Right ventricle myocardium superior (tissue), 1 donor: Measurements from ENCODE around the gene TERF2IP. TPM values are rescaled to one million over a fixed set of nuclear protein-coding genes. Genes with fewer than 3 reads are reported as not detected.

Source experiments
- ATAC-seq: fragments of 200-7000 bp; cut with Tn5 transposase; one replicate; pipeline ENCODE4 v1.9.1; 2020; ENCODE audit warnings: mild to moderate bottlenecking; ENCODE audit not compliant: poor library complexity
- DNase-seq: peaks from one replicate; pipeline ENCODE4 v3.0.0-alpha.2; 2020
- intact Hi-C: fragments of 100-400 bp; cut with DNase I; formaldehyde crosslinking; loops from one replicate; pipeline ENCODE4 v1.11.2; 2022
- long read RNA-seq: library from polyadenylated mRNA; unstranded; transcript quantifications from one replicate; pipeline ENCODE4 v2.0.0, GENCODE V29; 2021
- total RNA-seq: library from RNA; stranded (reverse); fragmentation: NEBNext Ultra II Directional; extraction: Animal tissue kit (Norgen Biotek cat#: 25700); gene quantifications from one replicate; pipeline ENCODE4 v1.2.1, GENCODE V29; 2021
- donor health status: DM: no; HTN: yes; CAD: no; lungs with severe emphysema.

TERF2IP gene, protein sequence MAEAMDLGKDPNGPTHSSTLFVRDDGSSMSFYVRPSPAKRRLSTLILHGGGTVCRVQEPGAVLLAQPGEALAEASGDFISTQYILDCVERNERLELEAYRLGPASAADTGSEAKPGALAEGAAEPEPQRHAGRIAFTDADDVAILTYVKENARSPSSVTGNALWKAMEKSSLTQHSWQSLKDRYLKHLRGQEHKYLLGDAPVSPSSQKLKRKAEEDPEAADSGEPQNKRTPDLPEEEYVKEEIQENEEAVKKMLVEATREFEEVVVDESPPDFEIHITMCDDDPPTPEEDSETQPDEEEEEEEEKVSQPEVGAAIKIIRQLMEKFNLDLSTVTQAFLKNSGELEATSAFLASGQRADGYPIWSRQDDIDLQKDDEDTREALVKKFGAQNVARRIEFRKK
- total RNA-seq = 50.7 TPM
- long read RNA-seq, transcript TERF2IP-201 (3 exons, 2,118 nt) = major isoform, 324 of 327 reads
- long read RNA-seq, partial matches to known transcripts = 0 of 327 reads
- long read RNA-seq, other reads (novel, unspliced or antisense) = 2 of 327 reads

GRCh38 chr16:75647492-75648264 is at the start of gene TERF2IP, which contains the start of gene KARS1:
TSS of gene TERF2IP (plus strand) at chr16:75647773. CDS start at chr16:75647883, 110 bp downstream.
TSS of gene KARS1 (minus strand) at chr16:75647665. CDS start at chr16:75647639, 26 bp downstream.
- DNase-seq (peak; percentile 95), ATAC-seq (peak; percentile 97)
- intact Hi-C loops = loop anchor here (10.0 kb wide), 1 partner anchor 117 kb away; no protein-coding TSS in a partner anchor

DNA sequence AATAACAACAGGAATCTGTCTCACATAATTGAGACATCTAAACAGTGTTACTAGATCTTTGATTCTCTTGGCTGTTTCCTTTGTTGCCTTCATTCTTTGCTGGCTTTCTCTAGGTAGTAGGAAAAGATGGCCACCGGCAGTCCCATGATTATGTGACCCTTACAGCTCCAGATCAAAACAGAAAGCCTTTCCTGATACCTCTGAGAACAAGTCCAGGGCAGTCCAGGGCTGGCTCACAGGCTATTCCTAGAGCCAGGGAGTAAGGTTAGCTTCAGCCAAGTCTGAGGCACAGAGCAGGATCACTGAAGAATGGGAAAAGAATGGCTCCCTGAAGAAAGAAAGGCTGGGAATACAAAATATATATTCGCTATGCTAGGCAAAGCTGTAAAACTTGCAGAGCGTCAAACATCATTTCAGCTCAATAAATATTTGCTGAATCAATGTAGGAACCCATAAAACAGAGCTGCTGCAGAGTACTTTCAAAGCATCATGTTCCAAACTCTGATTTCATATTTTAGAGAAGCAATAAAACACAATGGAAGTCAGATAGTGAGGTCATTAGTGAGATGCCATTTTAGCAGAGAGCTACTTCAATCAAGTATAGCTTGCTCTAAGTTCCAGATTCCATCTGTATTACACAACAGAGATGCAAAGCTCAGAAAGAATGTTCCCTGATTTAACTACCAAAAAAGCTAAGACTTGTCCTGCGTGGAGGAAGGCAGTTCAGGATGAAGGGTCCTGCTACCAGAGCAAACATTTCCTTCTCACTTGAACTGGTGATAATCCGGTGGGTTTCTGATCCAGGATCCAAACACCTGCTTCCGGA is 47.9 kb upstream of the TERF2IP start:
- intact Hi-C loops = no loop called here
- ATAC-seq = no peak
- no peak for DNase-seq

DNA sequence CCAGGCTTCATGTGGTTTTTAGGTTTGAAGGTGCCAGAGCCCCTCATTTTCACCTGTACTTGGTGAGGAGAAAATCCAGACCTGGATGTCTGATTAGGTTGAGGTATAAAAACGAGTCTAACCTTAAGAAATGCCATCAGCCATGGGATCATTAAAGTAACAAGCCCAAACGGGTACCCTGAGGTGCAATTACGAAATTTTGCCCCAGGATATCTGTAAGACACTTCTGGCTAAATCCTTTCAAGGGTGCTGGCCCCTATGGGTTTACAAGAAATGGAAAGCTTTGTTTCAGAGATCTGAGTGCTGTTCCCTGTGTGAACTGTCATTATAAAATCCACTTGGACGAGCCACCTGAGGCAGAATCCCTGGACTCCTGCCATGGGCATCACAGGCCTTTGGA is 44.3 kb upstream of the TERF2IP start:
- intact Hi-C loops = no loop called here
- ATAC-seq (no peak), DNase-seq (no peak)

GRCh38 chr16:75606507-75606906 is 41.1 kb upstream of the TERF2IP start:
- ATAC-seq (no peak), DNase-seq (no peak)
- intact Hi-C loops = no loop called here

- intact Hi-C loops = no loop called here
- DNase-seq (no peak), ATAC-seq (no peak)
These were observed 33.3 kb upstream of the TERF2IP start for GRCh38 chr16:75614066-75614897.

DNA sequence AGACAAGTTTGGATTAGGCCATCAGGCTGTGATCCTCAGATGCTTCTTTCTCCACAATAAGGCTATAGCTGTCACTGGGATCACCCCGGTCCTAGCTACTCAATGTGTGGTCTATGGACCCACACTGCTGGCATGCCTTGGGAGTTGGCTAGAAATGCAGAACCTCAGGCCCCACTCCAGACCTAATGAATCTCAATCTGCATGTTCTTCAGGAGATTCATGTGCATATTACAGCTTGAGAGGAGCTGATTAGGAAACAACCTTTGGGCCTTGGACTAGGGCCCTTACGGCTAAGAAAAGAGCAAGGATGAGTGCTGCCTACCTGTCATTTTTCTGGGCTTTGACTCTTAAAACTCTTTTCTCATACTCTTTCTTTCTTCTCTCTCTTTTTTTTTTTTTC is 32.0 kb upstream of the TERF2IP start:
- ATAC-seq (no peak), DNase-seq (no peak)
- intact Hi-C loops = no loop called here

- no peak for ATAC-seq
- intact Hi-C loops = no loop called here
These were observed 31.0 kb upstream of the TERF2IP start for GRCh38 chr16:75616521-75617010.

GRCh38 chr16:75617121-75617520 is 30.5 kb upstream of the TERF2IP start:
- ATAC-seq (no peak), DNase-seq (no peak)
- intact Hi-C loops = no loop called here

More at GRCh38 chr16:75616521-75617010, 31.0 kb upstream of the TERF2IP start:
- DNase-seq = no peak

DNA sequence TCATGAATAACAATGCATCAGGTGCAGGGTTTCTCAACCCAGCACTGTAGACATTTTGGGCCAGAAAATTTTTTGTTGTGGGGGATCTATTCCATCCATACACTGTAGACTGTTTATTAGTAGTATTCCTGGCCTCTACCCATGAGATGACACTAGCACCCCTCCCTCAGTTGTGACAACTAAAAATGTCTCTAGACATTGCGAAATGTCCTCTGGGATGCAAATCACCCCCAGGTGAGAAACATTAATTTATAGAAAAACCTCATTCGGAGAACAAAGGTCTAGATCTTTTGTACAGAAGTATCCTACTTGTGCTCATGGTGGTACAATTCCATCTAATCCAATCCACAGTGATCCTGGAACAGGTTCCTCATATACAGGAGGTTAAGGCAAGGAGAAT is 28.8 kb upstream of the TERF2IP start:
- no peak for DNase-seq
- no peak for ATAC-seq
- intact Hi-C loops = no loop called here

- DNase-seq (no peak), ATAC-seq (no peak)
- intact Hi-C loops = loop anchor here (10.0 kb wide), 1 partner anchor 146 kb away; no protein-coding TSS in a partner anchor
These were observed 27.0 kb upstream of the TERF2IP start for GRCh38 chr16:75620326-75621169.

- intact Hi-C loops = loop anchor here (10.0 kb wide), 1 partner anchor 146 kb away; no protein-coding TSS in a partner anchor
- no peak for ATAC-seq
- no peak for DNase-seq
These were observed 26.4 kb upstream of the TERF2IP start for GRCh38 chr16:75621170-75621477.

DNA sequence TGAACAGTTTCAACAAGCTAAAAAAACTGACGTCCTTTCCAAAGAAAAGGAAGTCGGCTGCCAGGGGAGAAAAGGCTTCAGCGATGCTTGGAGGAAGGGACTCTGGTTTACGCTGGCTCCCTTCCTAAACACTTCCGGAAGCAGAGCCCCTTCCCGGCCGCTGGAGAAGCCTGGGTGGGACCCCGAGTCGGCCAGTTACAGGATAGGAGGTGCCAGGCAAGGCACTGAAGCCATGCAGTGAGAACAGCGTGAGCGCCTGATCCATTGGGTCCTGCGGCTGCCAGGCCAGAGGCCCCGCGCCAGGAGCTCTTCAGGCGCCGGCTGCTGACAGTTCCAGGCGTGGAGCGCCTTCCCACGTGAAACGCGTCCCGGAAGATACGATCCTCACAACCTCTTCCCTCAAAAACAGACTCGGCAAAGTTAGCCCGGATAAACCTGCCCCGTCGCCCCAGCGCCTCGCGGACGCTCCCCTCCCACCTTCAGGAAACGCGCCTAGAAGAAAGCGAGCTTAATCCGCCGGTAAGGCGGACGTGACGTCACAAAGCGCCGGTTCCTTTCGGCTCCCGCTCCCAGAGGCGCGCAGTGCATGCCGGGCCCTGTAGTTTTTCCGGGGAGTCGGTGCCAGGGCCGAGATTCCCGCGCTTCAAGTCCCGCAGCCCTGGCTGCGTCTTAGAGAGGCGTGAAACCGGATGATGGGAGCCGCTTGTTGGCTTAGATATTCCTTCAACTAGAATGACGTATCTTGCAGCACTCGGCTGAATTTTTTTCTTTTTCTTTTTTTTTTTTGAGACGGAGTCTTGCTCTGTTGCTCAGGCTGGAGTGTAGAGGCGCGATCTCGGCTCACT is 24.6 kb upstream of the TERF2IP start, which contains the start of gene ADAT1:
ADAT1 (minus strand) TSS at position 521 of the 845 bp plus-strand sequence. CDS start 2,482 bp downstream, outside the sequence.
- ATAC-seq (peak; percentile 97), DNase-seq (peak; percentile 99)
- intact Hi-C loops = loop anchor here (10.0 kb wide), 1 partner anchor 148 kb away; no protein-coding TSS in a partner anchor

GRCh38 chr16:75624921-75625334 is 22.6 kb upstream of the TERF2IP start:
- ATAC-seq (no peak), DNase-seq (no peak)
- intact Hi-C loops = loop anchor here (10.0 kb wide), 1 partner anchor 150 kb away; no protein-coding TSS in a partner anchor

GRCh38 chr16:75626806-75627205 is 20.8 kb upstream of the TERF2IP start:
- intact Hi-C loops = loop anchor here (10.0 kb wide), 1 partner anchor 152 kb away; no protein-coding TSS in a partner anchor
- ATAC-seq (no peak), DNase-seq (no peak)

- ATAC-seq (no peak), DNase-seq (no peak)
- intact Hi-C loops = loop anchor here (10.0 kb wide), 1 partner anchor 153 kb away; no protein-coding TSS in a partner anchor
These were observed 19.7 kb upstream of the TERF2IP start for GRCh38 chr16:75627851-75628250.
